Hepatocyte (in vitro differentiated cells): ENCODE results near the gene TRPC4AP.
A peak's percentile ranks its signal among the peaks of the same experiment; 100 is the strongest.

Experiments
- CTCF ChIP-seq: fragments of 200-600 bp; sonication (generic); IDR thresholded peaks from 2 replicates; pipeline ENCODE4 v1.5.1; 2016; ENCODE audit warnings: antibody characterized with exemption, mild to moderate bottlenecking; ENCODE audit not compliant: poor library complexity
- EZH2 ChIP-seq: fragments of 200-600 bp; sonication (generic); IDR thresholded peaks from 2 replicates; pipeline ENCODE4 v1.6.1; 2016; ENCODE audit warnings: antibody characterized with exemption, mild to moderate bottlenecking, borderline replicate concordance

GRCh38 chr20:35001596-35002362 lies 90.8 kb downstream of the TRPC4AP start:
- TF ChIP-seq CTCF: peak; percentile 25
- TF ChIP-seq EZH2: no peak
